RWPE1 (cell line): Measurements from ENCODE around the gene CLMN.

Experiments used
- CTCF ChIA-PET: fragments of 350-600 bp; sonication (Branson Sonifier 250); formaldehyde crosslinking; extraction: SDS; loops from one replicate; lab custom pipeline; 2021; lab: Yijun Ruan, JAX
- POLR2A ChIA-PET: fragments of 400-600 bp; formaldehyde crosslinking; extraction: SDS; loops from one replicate; lab custom pipeline; 2020; ENCODE audit warnings: antibody characterized with exemption; ENCODE audit not compliant: low non-redundant PET; lab: Yijun Ruan, JAX
- DNase-seq: peaks from one replicate; pipeline ENCODE4 v3.0.0; 2012; ENCODE audit warnings: low spot score
- H3K27ac ChIP-seq: fragments of 450-650 bp; 2 replicates; pipeline ENCODE4 v1.5.1; 2017
- TF ChIP-seq, protein P1 (sequence below): fragments of 450-650 bp; conservative IDR thresholded peaks from 2 replicates; pipeline ENCODE4 v1.5.1; 2017; ENCODE audit warnings: low read depth, mild to moderate bottlenecking

The CLMN gene

DNA sequence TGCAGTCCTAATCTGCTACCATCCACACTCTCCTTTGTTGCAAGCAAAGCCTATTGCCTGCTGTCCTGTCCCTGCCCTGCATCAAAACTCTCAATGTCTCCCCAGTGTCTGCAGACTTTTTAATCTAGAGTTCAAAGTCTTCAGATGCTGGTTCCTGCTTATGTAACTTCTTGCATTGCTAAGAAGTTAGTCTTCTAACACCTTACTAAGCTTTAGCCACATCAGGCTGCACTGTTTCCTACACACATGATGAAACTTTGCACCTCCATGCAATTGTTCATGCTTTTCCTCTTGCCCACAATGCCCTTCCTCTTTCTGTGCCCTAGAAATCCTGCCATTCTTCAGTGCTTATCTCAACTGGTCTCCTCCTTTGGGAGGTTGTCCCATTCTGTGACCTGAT is 146.2 kb downstream of the CLMN start:
- POLR2A ChIA-PET, result no interaction called here
- no peak for DNase-seq
- H3K27ac ChIP-seq, result no peak overlapping the region
- TF ChIP-seq, protein P1, sequence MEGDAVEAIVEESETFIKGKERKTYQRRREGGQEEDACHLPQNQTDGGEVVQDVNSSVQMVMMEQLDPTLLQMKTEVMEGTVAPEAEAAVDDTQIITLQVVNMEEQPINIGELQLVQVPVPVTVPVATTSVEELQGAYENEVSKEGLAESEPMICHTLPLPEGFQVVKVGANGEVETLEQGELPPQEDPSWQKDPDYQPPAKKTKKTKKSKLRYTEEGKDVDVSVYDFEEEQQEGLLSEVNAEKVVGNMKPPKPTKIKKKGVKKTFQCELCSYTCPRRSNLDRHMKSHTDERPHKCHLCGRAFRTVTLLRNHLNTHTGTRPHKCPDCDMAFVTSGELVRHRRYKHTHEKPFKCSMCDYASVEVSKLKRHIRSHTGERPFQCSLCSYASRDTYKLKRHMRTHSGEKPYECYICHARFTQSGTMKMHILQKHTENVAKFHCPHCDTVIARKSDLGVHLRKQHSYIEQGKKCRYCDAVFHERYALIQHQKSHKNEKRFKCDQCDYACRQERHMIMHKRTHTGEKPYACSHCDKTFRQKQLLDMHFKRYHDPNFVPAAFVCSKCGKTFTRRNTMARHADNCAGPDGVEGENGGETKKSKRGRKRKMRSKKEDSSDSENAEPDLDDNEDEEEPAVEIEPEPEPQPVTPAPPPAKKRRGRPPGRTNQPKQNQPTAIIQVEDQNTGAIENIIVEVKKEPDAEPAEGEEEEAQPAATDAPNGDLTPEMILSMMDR, result no peak
- CTCF ChIA-PET, result no interaction called here

DNA sequence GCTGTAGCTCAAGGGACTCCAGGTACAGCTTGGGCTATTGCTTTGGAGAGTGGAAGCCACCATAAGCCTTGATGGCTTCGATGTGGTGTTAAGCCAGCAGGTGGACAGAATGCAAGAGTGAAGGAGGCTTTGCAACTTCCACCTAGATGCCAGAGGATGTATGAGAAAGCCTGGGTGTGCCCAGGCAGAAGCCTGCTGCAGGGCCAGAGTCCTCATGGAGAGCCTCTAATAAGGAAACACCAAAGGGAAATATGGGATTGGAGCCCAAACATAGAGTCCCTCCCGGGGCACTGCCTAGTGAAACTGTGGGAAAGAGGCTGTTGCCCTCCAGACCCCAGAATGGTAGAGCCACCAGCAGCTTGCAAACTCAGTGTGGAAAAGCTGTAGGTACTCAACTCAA is 152.5 kb downstream of the CLMN start:
- TF ChIP-seq, protein P1, result no peak
- ChIA-PET CTCF (no interaction called here), POLR2A (no interaction called here)
- H3K27ac ChIP-seq, result no peak overlapping the region
- DNase-seq, result no peak

- ChIA-PET CTCF (no interaction called here), POLR2A (no interaction called here)
- DNase-seq, result no peak
- no peak overlapping the region for H3K27ac ChIP-seq
- TF ChIP-seq, protein P1, result no peak
These were observed 154.2 kb downstream of the CLMN start for GRCh38 chr14:95165517-95165916.

DNA sequence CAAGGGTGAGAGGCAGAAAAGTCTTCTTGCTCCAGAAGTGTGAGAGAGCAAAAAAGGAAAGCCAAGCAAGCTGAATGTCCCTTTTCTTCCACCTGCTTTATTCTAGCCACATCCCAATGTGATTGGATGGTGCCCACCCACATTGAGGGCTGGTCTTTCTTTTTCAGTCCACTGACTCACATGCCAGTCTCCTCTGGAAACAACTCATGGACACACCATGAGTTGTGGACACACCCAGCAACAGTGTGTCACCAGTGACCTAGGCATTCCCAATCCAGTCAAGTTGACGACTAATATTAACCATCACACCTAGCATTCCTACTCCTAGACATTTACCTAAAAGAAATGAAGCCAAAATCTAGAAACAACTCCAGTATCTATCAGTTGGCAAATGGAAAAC is 155.2 kb downstream of the CLMN start:
- H3K27ac ChIP-seq, result no peak overlapping the region
- TF ChIP-seq, protein P1, result no peak
- CTCF ChIA-PET, result interaction anchor here (0.6 kb wide), 1 partner anchor 107 kb away, joined by 3 read pairs; no protein-coding TSS in a partner anchor
- no peak for DNase-seq
- POLR2A ChIA-PET, result no interaction called here

DNA sequence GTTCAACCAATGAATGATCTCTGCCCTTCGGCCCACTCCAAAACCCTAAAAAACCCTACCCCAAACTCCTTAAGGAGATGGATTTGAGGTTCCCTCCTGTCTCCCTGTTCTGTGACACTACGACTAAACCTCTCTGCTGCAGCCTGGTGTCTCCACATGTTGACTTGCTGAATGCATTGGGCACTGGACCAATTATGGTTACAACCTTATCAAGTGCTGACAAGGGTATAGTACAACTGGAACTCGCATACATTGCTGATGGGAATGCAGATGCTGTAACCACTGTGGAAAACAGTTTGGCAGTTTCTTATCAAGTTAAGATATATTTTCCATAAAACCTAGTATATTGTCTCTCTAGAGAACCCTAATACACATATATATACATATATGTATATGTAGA is 156.0 kb downstream of the CLMN start:
- CTCF ChIA-PET, result no interaction called here
- TF ChIP-seq, protein P1, result no peak
- DNase-seq, result no peak
- POLR2A ChIA-PET, result no interaction called here
- H3K27ac ChIP-seq, result no peak overlapping the region

DNA sequence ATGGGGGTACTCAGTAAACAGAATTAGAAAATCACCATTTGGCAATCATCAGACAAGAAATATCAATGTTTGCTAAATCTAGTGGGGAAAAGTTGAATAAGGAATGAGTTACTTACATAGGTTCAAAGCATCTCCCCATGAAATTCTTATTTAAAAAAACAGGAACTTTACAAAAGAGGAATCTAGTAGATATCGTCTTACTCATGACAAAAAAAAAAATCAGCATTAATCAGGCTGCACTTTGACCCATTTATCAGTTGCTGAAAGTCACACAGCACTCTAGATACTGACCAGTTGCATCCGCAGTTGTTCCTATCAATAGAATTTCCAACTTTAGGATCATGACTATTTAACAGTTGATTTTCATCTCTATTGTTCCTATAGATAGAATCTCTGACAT is 156.6 kb downstream of the CLMN start:
- H3K27ac ChIP-seq, result no peak overlapping the region
- TF ChIP-seq, protein P1, result no peak
- CTCF ChIA-PET, result interaction anchor here (1.3 kb wide), 1 partner anchor 11 kb away, joined by 3 read pairs; no protein-coding TSS in a partner anchor
- DNase-seq, result no peak
- POLR2A ChIA-PET, result no interaction called here
